Peyer's patch (tissue), 4 donors: Measurements from ENCODE around the gene TULP4.
"Not testable (repeated sequence)": the region's sequence is repeated elsewhere in the genome, so short reads cannot be mapped to it uniquely, and the experiment has no call there.

Source experiments
- POLR2A ChIP-seq, 2 donors: fragments of 450-650 bp; IDR thresholded peaks; one replicate each; pipeline ENCODE4 v1.5.1; 2017; ENCODE audit warnings: antibody characterized with exemption in 2 of 2, mild to moderate bottlenecking in 2 of 2, moderate library complexity in 2 of 2
- TF ChIP-seq, protein P1 (sequence below), 6 experiments: fragments of 450-650 bp in 4 of 6; fragments of 200-600 bp in 2 of 6; sonication (generic) in 1 of 6; IDR thresholded peaks; one replicate each; pipeline ENCODE4 v1.5.1; 2017 to 2019; ENCODE audit warnings: antibody characterized with exemption in 6 of 6, mild to moderate bottlenecking in 3 of 6, moderate library complexity in 1 of 6

DNA sequence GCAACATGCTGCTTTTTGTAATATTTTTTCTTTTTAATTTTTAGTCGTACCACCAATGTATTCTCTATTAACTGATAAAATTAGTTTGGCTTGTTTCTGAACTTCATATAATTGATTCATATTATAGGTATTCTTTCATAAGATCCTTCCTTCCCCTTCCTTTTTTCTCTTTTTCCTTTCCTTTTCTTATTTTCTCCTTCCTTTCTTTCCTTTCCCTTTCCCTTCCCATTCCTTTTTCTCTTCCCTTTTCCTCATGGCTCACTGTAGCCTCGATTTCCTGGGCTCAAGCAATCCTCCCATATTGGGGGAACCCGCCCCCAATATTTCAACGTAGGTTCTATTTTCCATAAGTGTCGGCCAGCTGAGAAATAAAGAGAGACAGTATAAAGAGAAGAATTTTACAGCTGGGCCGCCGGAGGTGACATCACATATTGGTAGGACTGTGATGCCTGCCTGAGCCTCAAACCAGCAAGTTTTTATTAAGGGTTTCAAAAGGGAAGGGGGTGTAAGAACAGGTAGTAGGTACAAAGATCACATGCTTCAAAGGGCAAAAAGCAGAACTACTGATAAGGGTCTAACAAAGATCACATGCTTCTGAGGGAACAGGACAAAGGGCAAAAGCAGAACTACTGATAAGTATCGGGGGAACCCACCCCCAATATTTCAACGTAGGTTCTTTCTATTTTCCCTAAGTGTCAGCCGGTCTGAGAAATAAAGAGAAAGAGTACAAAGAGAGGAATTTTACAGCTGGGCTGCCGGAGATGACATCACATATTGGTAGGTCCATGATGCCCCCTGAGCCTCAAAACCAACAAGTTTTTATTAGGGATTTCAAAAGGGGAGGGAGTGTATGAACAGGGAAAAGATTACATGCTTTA, 16.1 kb upstream of the TULP4 start:
- TF ChIP-seq, protein P1, sequence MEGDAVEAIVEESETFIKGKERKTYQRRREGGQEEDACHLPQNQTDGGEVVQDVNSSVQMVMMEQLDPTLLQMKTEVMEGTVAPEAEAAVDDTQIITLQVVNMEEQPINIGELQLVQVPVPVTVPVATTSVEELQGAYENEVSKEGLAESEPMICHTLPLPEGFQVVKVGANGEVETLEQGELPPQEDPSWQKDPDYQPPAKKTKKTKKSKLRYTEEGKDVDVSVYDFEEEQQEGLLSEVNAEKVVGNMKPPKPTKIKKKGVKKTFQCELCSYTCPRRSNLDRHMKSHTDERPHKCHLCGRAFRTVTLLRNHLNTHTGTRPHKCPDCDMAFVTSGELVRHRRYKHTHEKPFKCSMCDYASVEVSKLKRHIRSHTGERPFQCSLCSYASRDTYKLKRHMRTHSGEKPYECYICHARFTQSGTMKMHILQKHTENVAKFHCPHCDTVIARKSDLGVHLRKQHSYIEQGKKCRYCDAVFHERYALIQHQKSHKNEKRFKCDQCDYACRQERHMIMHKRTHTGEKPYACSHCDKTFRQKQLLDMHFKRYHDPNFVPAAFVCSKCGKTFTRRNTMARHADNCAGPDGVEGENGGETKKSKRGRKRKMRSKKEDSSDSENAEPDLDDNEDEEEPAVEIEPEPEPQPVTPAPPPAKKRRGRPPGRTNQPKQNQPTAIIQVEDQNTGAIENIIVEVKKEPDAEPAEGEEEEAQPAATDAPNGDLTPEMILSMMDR (IDR thresholded peaks at IDR 0.05) = not testable (repeated sequence)
- TF ChIP-seq POLR2A (IDR thresholded peaks at IDR 0.05) = not testable (repeated sequence)
